Keratinocyte (primary cell): ENCODE results near the gene KSR2. TPM values are rescaled to one million over a fixed set of nuclear protein-coding genes. Genes with fewer than 3 reads are reported as not detected.

Experiments
- DNase-seq: peaks from one replicate; pipeline ENCODE4 v3.0.0-alpha.2; 2011; ENCODE audit warnings: low read depth, missing footprints, low spot score
- FAIRE-seq: peaks from 2 replicates; lab custom pipeline; 2011; peaks lifted over from hg19 to GRCh38; lab: Jason Lieb, UNC
- H2AFZ ChIP-seq: 2 replicates; pipeline ENCODE4 v1.6.0; 2012; ENCODE audit warnings: low read length, control low read depth, inconsistent platforms; ENCODE audit not compliant: control insufficient read depth
- H3K27ac ChIP-seq: 2 replicates; pipeline ENCODE4 v1.5.1; 2011; ENCODE audit warnings: low read length; ENCODE audit not compliant: control insufficient read depth, insufficient read depth
- H3K27me3 ChIP-seq: 3 replicates; pipeline ENCODE4 v1.6.0; 2011; ENCODE audit warnings: low read length; ENCODE audit not compliant: control insufficient read depth, insufficient read depth; ENCODE audit errors: extremely low read depth
- H3K36me3 ChIP-seq, 2 experiments: 2 replicates in 1 of 2; 3 replicates in 1 of 2; pipeline ENCODE4 v1.5.1; 2011; ENCODE audit warnings: low read length in 2 of 2, mild to moderate bottlenecking in 1 of 2; ENCODE audit not compliant: control insufficient read depth in 2 of 2, insufficient read depth in 2 of 2; ENCODE audit errors: extremely low read depth in 1 of 2
- H3K4me1 ChIP-seq: 3 replicates; pipeline ENCODE4 v1.5.1; 2011; ENCODE audit warnings: low read length; ENCODE audit not compliant: control insufficient read depth, insufficient read depth; ENCODE audit errors: extremely low read depth
- H3K4me2 ChIP-seq: 3 replicates; pipeline ENCODE4 v1.6.0; 2011; ENCODE audit warnings: low read depth, low read length; ENCODE audit not compliant: control insufficient read depth, insufficient read depth; ENCODE audit errors: extremely low read depth
- H3K4me3 ChIP-seq, 3 experiments: fragments of 200-600 bp in 1 of 3; sonication (generic) in 1 of 3; 2 replicates in 2 of 3; 3 replicates in 1 of 3; pipeline ENCODE4 v1.5.1; 2011 to 2016; ENCODE audit warnings: low read length in 3 of 3, mild to moderate bottlenecking in 3 of 3, control low read depth in 2 of 3, inconsistent platforms in 1 of 3, low read depth in 1 of 3, mixed read lengths in 1 of 3, mixed run types in 1 of 3, moderate library complexity in 1 of 3; ENCODE audit not compliant: control insufficient read depth in 2 of 3, insufficient read depth in 2 of 3; ENCODE audit errors: extremely low read depth in 1 of 3
- H3K79me2 ChIP-seq: 2 replicates; pipeline ENCODE4 v1.6.0; 2012; ENCODE audit warnings: low read length; ENCODE audit not compliant: control insufficient read depth, insufficient read depth
- H3K9ac ChIP-seq: 3 replicates; pipeline ENCODE4 v1.6.0; 2011; ENCODE audit warnings: low read length; ENCODE audit not compliant: control insufficient read depth, insufficient read depth; ENCODE audit errors: extremely low read depth
- H3K9me1 ChIP-seq: 3 replicates; pipeline ENCODE4 v1.6.0; 2011; ENCODE audit warnings: low read length; ENCODE audit not compliant: control insufficient read depth, insufficient read depth; ENCODE audit errors: extremely low read depth
- H3K9me3 ChIP-seq: 2 replicates; pipeline ENCODE4 v1.5.1; 2012; ENCODE audit warnings: low read depth, low read length; ENCODE audit not compliant: control insufficient read depth
- H4K20me1 ChIP-seq: 3 replicates; pipeline ENCODE4 v1.6.0; 2011; ENCODE audit warnings: low read length; ENCODE audit not compliant: control insufficient read depth, insufficient read depth; ENCODE audit errors: extremely low read depth
- CTCF ChIP-seq, 3 experiments: IDR thresholded peaks in 1 of 3; conservative IDR thresholded peaks in 1 of 3; optimal IDR thresholded peaks in 1 of 3; 2 replicates in 2 of 3; 3 replicates in 1 of 3; pipeline versions ENCODE3 to v1.5.1; 2011; ENCODE audit warnings: low read length in 3 of 3, mild to moderate bottlenecking in 3 of 3, moderate library complexity in 2 of 3, control low read depth in 1 of 3, inconsistent platforms in 1 of 3; ENCODE audit not compliant: insufficient read depth in 2 of 3; ENCODE audit errors: extremely low read depth in 1 of 3
- EZH2 ChIP-seq: IDR thresholded peaks from one replicate; pipeline ENCODE4 v1.6.1; 2012; ENCODE audit warnings: inconsistent platforms, mild to moderate bottlenecking, low read length, moderate library complexity
- dilution Hi-C: fragments of 300-500 bp; cut with MboI; formaldehyde crosslinking; loops from one replicate; pipeline ENCODE4 v1.7.0; 2020; ENCODE audit warnings: low sequenced_read_pairs; ENCODE audit not compliant: extremely low pct_ligation_motif_present
- polyA plus RNA-seq, 5 experiments: library from polyadenylated mRNA; depleted of rRNA in 3 of 5; stranded (reverse) in 3 of 5; stranded (forward) in 1 of 5; unstranded in 1 of 5; fragments of >200 nt; gene quantifications; 1 replicate in 1 of 5; 2 replicates in 3 of 5; 3 replicates in 1 of 5; pipeline versions ENCODE4 v1.2.1 to v1.2.3, GENCODE V29; 2011 to 2012; ENCODE audit warnings: missing spikeins in 2 of 5, low read depth in 1 of 5, low replicate concordance in 1 of 5

Gene KSR2
- polyA plus RNA-seq, 1 donor (not counting 4 experiments of a cell fraction or from before 2014, with no cell fraction given): 0.01 TPM

DNA sequence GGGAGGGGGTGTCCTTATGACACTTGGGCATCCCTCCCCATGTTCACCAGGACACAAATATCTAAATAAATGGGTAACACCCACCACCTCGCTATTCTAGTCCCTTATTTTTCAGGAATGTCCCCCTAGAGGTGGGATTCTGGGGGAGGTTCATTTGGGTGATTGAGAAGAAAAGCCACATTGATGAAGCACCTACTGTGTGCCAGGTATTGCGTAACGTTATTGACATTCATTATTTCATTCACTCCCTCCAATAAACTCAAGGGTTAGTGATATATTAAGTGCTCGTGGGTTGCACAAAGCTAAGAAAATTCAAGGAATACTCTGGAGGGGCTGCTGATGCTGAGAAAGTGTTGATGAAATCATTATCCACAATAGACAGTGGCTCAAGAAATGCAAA, 514.8 kb downstream of the KSR2 start:
- Histone ChIP-seq H3K79me2 (no peaks in the 10 kb centered on the region), H3K9ac (no peak overlapping the region), H3K9me3 (no peaks in the 10 kb centered on the region), H2AFZ (no peak overlapping the region), H3K9me1 (no peaks in the 10 kb centered on the region), H3K36me3 (no peaks in the 10 kb centered on the region), H3K4me1 (no peaks in the 10 kb centered on the region), H4K20me1 (no peaks in the 10 kb centered on the region), H3K4me2 (no peak overlapping the region), H3K27ac (no peak overlapping the region), H3K27me3 (no peaks in the 10 kb centered on the region), H3K4me3 (no peak overlapping the region)
- dilution Hi-C loops: no loop called here
- TF ChIP-seq CTCF (optimal IDR thresholded peaks at IDR 0.05 in 1 of 3, IDR thresholded peaks at IDR 0.05 in 1 of 3, conservative IDR thresholded peaks at IDR 0.05 in 1 of 3; ENCODE audit: extremely low read depth in 1 of 3, insufficient read depth in 2 of 3, low read length in 3 of 3) (no peak), EZH2 (no peak)
- DNase-seq (no peak), FAIRE-seq (no peak)

DNA sequence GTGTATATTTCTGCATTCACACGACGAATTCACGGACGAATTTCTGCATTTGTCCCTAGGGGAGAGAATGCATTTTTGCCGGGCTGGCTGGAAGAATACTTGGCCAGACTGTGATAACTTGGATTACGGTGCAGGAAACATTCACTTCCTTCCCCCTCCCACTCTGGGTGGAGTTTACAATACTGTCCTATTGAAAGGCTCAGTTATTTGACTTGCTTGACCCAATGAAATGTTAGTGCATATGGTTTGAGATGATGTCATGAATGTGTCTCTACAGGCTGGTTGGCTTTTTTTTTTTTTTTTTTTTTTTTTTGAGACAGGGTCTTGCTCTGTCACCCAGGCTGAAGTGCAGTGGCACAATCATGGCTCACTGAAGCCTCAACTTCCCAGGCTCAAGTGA, 516.7 kb downstream of the KSR2 start:
- DNase-seq (no peak), FAIRE-seq (no peak)
- H3K36me3 ChIP-seq: no peaks in the 10 kb centered on the region
- no peaks in the 10 kb centered on the region for H3K79me2 ChIP-seq
- H3K4me3 ChIP-seq: no peak overlapping the region
- H3K4me2 ChIP-seq: no peak overlapping the region
- no peak overlapping the region for H2AFZ ChIP-seq
- H3K9me1 ChIP-seq: no peaks in the 10 kb centered on the region
- H3K4me1 ChIP-seq: no peaks in the 10 kb centered on the region
- TF ChIP-seq CTCF (optimal IDR thresholded peaks at IDR 0.05 in 1 of 3, IDR thresholded peaks at IDR 0.05 in 1 of 3, conservative IDR thresholded peaks at IDR 0.05 in 1 of 3; ENCODE audit: extremely low read depth in 1 of 3, insufficient read depth in 2 of 3, low read length in 3 of 3) (no peak), EZH2 (no peak)
- no peak overlapping the region for H3K9ac ChIP-seq
- dilution Hi-C loops: no loop called here
- no peaks in the 10 kb centered on the region for H4K20me1 ChIP-seq
- H3K9me3 ChIP-seq: no peaks in the 10 kb centered on the region
- no peaks in the 10 kb centered on the region for H3K27me3 ChIP-seq
- H3K27ac ChIP-seq: no peak overlapping the region
